OCI-M2 (cell line): ENCODE measurements around the gene FAM222B.
"Not testable (repeated sequence)": the region's sequence is repeated elsewhere in the genome, so short reads cannot be mapped to it uniquely, and the experiment has no call there.

ENCODE experiments used
- DNase-seq: peaks from one replicate; lab custom pipeline; 2025; ENCODE audit not compliant: unreplicated experiment; lab: John Stamatoyannopoulos, UW

FAM222B gene

DNA sequence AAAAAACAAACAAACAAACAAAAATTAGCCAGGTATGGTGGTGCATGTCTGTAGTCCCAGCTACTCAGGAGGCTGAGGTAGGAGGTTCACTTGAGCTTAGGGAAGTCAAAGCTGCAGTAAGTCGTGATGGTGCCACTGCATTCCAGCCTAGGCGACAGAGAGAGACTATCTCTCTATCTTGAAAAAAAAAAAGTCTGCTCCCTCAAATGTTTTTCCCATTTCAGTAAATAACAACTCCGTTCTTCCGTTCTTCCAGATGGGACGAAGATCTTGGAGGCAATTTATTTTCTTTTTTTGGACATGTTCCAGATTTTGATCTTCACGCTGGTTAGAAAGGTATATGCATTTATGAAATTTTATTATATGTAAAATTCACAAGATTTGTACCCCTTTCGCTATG, 31.2 kb upstream of the FAM222B start:
- no peak for DNase-seq

DNA sequence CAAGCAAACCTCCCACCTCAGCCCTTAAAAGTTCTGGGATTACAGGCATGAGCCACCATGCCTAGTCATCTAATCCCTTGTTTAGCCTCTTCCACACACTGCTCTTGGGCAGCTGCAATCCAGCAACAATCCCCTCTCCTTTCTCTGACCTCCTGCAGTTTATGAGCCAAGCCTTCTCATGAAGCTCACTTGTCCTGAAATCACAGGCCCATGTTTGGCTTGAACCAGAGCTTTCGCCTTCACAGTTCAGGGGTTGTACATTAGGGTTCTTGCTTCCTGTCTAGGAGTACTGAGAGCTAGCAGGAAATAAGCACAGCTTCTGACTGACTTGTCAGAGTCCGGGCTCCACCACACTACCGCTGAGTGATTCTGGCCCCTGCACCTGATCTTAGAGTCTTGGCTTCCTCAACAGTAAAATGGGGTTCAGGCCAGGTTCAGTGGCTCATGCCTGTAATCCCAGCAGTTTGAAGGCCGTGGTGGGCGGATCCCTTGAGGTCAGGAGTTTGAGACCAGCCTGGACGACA, 28.5 kb upstream of the FAM222B start:
- no peak for DNase-seq

DNA sequence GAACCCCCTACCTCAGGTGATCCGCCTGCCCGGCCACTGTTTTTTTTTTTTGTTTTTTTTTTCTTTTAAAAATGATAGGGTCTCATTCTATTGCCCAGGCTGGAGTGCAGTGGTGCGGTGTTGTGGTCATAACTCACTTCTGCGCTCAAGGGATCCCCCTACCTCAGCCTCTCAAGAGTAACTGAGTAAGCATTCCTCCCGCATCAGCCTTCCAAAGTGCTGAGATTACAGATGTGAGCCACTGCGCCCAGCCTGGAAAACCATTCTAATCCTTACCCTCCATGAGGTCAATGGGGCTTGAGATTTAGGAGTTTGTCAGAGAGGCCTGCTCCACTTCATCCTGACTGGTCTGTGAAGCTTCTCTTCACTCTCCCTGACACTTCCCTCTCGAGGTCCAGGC, 24.7 kb upstream of the FAM222B start:
- no peak for DNase-seq

DNA sequence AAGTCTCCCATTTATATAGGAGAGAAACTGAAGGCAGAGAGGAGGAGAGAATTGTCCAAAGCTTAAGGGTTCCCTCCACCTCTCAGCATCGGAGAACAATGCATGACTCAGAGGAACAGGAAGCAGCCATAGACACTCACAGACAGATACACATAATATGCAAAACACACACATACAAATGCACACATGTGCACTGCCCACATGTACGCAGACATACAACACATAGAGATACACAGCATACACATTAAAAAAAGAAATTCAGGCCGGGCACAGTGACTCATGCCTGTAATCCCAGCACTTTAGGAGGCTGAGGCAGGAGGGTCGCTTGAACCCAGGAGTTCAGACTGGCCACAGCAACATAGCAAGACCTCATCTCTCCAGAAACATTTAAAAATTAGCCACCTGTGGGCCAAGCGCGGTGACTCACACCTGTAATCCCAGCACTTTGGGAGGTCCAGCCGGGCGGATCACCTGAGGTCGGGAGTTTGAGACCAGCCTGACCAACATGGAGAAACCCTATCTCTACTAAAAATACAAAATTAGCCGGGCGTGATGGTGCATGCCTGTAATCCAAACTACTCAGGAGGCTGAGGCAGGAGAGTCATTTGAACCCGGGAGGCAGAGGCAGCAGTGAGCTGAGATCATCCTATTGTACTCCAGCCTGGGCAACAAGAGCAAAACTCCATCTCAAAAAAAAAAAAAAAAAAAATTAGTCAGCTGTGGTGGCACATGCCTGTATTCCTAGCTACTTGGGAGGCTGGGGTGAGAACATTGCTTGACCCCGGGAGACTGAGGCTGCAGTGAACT, 23.6 kb upstream of the FAM222B start:
- DNase-seq, result no peak

DNA sequence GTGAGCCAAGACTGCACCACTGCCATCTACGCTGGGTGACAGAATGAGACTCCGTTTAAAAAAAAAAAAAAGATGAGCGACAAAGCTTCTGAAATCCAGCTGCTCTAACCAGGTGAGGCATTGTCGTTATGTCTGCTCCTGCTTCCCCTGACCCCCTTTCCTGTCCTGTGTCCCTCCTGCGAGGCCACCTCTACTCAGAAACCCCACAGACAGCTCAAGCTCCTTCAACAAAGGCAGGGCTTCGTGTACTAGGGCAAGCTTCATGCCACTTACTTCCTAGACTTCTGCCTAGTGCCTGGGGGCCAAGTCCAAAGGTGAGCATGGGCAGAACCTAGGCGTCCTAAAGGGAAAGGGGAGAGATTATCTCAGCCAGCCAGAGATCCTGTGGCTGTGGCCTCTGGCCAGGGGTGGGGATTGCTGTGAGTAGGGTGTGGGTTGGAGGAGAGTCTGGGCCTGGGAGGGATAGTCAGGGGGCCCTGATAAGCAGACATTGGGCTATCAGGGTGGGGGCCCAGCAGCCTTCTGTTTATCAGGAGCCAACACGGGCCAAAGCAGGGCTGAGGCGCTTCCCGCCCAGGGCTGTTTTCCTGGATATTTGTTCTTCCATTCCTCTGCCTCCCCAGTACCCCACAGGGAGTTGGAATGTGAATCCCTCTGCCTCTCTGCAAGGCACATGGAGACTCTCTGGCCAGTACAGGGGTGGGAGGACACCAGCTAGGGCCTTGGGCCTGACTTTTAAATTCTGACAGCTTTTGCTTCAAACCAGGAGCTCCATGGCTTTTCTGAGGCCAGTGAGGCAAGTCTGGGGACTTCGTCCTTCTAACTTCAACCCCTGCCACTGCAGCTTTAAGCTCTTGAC, 22.6 kb upstream of the FAM222B start:
- peak; percentile 86 for DNase-seq

DNA sequence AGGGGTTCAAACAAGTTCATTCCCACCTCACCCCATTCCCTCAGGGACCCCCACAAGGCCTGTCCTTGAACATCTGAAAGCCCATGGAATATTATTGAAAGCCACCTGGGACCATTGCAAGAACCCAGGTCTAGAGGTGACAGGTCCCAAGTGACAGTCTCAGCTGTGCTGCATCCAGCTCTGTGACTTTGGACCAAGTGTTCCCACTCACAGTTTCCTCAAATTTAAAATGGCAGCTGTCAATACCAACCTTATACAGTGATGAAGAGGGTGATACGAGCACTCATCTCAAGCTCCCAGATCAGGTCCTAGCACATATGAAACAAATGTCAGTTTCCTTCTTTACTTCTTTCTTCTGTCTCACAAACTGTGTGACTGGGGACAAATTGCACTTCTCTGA, 21.4 kb upstream of the FAM222B start:
- DNase-seq, result no peak

DNA sequence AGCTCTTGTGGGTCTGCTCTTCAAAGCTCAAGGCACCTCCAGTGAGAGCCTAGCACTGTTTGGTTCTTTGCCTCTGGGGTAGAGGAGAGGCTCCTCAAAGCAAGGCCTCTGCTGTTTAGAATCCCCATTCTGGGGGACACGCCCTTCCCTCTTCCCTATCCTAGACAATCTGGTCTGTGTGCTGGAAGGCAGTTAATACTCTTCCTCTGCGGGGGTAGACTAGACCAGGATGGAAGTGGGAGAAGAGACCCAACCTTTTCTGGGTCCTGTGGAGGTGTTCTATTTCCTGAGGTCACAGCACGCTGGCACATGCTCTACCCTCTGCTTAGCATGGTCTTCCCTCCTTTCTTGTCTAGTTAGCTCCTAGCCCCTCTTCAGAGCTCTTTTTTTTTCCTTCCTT, 20.0 kb upstream of the FAM222B start:
- DNase-seq, result peak; percentile 45

DNA sequence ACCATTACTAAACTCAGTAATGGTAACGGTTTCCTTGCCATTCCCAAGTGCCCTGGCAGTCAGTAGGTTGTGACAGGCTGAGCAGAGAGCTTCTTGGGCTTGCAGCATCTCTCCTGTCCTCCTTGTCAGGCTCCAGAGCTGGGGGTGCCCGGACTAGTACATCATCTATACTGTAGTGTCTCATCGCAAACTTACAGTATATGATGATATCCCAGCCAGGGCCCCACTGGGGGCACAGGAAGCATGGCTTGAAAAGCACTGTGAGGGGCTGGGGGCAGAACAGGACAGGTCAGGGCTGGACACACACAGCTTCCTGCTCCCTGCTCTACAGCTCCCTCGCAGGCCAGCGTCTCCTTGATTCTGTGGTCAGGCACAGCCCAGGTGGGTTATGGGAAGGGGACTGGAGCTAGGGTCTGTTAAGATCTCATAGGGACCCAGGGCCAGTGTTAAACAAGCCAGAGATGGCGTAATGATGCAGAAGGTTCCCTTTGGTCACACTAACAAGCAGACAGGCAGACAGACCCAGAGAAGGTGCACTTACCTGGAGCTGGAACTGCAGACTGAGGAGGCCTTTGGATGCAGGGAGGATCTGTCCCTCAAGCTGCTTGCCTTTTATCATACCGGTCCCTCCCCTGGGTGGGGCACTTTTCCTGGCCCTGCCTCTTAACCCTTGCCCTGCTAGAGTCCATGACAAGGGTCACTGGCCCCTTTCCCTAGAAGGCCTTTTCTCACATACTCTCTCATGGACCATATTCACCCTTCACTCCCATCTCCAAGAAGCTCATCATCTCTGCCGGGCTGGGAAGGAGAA, 19.0 kb upstream of the FAM222B start:
- peak; percentile 48 for DNase-seq

DNA sequence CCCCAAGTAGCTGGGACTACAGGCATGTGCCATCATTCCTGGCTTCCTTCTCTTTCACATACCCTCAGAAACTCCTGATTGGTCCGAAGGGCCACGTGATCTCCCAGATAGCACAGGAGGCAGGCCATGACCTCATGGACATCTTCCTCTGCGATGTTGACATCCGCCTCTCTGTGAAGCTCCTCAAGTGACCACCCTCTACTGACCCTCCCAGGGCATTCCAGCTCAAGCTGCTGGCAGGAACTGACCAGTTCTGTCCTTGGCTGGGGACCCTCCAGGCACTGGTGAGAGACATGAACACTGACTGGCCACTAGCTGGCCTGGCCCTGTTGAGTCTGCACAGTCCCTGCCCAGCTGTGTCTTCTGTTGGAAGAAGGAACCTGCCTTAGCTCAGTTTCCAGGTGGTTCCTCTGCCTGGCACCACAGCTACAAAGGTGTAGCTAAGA, 17.8 kb upstream of the FAM222B start:
- DNase-seq, result no peak

DNA sequence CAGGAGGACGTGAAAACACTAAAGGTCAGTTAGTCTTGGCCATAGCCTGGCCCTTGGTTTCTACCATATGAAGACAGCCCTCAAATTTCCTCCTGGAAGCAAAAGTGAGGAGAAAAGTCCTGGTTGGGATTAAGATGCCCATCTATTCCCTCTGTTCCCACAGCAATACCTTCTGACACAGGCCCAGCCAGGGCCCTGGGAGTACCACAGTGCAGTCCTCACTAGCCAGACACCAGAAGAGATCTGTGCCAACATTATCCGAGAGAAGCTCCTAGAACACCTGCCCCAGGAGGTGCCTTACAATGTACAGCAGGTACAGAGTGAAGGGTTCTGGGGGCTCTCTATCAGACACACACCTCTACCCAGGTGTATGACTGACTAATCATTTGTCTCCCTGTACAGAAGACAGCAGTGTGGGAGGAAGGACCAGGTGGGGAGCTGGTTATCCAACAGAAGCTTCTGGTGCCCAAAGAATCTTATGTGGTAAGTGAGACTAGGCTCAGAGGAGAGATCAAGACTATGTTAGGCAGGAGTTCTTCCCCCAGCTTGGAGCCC, 16.3 kb upstream of the FAM222B start:
- DNase-seq, result no peak

DNA sequence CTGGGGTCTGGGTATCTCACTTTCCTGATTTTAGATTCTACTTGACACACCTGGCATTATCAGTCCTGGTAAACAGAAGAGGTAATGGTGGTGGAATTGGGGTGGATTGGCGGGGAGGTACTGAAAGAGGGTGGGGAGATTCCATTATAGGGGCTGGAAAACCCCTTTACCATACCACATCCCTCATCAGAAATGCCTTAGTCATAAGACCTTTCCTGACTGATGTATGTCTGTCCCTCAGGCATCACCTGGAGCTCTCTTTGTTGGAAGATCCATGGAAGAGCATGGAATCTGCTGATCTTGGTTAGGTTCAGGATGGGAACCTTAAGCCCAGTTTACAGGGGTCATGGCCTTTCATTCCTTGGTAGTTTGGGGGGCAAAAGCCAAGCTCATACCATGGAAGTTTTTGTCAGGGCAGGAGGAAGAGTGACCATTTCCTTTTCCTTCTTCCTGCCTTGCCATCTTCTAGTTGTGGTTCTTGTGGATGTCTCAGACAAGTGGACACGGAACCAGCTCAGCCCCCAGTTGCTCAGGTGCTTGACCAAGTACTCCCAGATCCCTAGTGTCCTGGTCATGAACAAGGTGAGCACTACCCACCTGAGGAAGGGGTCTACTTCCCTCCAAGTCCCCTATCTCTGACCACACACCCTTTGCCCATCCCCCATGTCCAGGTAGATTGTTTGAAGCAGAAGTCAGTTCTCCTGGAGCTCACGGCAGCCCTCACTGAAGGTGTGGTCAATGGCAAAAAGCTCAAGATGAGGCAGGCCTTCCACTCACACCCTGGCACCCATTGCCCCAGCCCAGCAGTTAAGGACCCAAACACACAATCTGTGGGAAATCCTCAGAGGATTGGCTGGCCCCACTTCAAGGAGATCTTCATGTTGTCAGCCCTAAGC, 15.6 kb upstream of the FAM222B start:
- no peak for DNase-seq

DNA sequence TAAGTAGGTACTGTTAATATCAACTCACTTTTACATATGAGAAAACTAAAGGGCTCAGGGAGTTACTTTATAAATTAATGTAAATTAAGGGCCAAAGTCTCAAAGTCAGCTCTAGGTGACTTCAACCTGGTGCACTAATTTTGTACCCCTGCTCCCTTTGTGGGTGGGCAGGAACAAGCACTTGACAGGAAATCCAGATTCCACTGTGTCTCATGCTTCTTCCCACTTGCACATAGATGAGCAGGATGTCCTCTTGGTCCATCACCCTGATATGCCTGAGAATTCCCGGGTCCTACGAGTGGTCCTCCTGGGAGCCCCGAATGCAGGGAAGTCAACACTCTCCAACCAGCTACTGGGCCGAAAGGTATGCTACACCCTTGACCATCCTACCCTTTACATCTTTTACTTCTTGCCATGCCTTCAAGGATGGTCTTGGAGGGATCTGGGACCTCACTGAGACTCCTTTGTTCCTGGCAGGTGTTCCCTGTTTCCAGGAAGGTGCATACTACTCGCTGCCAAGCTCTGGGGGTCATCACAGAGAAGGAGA, 13.5 kb upstream of the FAM222B start:
- DNase-seq, result no peak

DNA sequence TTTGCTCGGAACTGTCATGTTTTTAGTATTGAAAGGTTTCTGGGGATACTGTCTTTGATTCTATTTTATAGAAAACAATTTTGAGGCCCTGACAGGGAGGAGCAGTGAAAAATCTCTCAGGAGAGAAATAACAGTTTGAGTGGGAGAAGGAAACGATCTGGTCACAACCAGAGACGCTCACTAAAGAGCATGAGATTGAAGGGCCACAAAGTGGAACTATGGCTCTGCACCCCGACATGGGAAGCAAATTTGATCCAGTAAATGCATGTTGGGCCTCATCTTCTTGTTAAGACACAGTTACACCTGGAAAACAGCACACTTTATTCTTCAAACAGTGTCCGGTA, 12.7 kb upstream of the FAM222B start:
- no peak for DNase-seq

DNA sequence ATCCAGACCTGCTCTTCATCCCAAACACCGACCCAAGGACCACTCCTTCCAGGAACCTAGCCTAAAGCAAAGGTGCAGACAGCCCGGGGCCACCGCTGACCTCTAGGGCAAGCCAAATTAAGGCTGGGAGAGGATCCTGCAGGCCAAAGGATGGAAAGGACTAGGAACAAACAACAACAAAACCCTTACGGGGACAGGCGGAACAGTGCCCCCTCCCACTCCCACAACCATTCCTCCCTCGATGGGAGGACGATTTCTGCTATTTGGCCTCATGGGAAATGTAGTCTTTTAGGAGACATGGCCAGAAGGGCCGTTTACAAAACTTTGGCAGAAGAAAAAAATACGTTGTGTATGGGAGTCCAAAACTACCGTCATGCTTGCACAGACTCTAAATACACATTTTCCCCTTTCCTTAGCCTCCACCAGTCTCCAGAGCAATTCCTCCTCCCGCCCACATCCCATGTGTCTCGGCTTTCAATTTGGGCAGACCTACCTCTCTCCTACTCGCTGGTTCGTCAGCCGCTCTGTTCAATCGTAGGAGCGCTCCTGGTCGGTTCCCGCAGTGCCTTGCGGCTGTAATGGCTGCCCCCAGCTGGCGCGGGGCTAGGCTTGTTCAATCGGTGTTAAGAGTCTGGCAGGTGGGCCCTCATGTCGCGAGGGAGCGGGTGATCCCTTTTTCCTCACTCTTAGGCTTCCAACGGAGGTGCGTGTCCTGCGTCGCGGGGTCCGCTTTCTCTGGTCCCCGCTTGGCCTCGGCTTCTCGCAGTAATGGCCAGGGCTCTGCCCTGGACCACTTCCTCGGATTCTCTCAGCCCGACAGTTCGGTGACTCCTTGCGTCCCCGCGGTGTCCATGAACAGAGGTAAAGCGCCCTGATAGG, 12.1 kb upstream of the FAM222B start, which contains the start of gene ERAL1:
Gene ERAL1 (plus strand): TSS at position 560 of the 879 bp plus-strand sequence. CDS start 19 bp downstream, at position 579.
- DNase-seq, result no peak

DNA sequence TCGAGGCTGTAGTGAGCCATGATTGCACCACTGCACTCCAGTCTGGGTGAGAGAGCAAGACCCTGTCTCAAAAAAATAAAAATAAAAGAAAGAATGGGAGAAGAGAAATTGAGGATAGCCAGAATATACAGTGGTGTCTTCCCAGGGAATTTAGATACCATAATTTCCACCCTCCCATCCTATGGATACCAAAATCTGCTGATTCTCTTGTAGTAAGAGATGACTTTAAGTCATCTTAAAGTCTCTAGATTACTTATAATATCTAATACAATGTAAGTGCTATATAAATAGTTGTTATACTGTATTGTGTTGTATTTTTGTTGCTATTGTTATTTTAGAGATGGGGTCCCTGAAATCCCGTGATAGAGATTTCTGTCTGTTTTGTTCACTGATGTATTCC, 10.7 kb upstream of the FAM222B start:
- DNase-seq, result no peak

DNA sequence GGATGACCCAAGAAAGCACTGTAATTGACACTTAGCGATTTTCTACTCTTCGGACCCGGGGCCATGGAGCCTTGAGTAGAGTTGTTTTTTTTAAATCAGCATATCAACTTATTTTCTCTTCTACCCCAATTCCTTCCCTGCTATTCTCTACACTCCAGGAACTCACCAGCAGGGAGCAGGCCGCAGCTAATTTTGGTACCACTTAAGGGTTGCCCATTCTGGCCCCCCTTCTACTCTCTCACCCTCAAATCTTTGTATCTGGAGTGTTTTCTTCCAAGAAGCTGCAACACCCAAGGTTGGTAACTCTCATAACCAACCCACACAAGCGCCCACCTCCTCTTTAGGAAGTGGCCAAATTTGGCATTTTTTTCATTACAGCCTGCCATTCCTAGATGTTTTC, 6.7 kb upstream of the FAM222B start:
- DNase-seq, result no peak

DNA sequence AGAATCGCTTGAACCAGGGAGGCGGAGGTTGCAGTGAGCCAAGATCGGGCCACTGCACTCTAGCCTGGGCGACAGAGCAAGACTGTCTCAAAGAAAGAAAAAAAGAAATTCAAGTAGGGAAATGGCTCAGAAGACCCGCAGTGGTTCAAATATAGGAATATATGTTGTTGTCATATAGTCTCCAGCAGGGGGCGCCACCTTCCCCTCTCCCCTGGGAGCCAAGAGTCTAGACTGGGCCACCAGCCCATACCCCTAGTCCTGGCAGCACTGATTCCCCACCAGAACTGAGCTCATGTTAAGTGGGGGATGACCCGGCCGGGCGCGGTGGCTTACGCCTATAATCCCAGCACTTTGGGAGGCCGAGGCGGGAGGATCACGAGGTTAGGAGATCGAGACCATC, 6.1 kb upstream of the FAM222B start:
- DNase-seq, result not testable (repeated sequence)

DNA sequence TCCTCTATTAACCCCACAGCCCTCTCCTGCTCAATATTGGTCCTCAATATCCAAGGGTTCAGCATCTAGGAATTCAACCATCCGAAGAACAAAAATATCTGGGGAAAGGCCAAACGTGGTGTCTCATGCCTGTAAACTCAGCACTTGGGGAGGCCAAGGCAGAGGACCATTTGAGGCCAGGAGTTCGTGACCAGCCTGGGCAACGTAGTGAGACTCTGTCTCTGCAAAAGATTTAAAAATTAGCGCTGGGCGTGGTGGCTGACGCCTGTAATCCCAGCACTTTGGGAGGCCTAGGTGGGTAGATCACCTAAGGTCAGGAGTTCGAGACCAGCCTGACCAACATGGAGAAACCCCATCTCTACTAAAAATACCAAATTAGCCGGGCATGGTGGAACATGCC, 4.1 kb upstream of the FAM222B start:
- DNase-seq, result not testable (repeated sequence)

DNA sequence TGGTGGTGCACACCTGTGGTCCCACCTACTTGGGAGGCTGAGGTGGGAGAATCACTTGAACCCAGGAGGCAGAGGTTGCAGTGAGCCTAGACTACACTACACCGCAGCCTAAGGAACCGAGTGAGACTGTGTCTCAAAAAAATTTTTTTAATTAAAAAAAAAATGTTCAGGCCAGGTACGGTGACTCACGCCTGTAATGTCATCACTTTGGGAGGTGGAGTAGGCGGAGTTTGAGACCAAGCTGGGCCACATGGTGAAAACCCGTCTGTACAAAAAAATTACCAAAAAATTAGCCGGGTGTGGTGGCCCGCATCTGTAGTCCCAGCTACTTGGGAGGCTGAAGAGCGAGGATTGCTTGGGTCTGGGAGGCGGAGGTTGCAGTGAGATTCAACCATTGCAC, 3.6 kb upstream of the FAM222B start:
- DNase-seq, result no peak
